Esophagus squamous epithelium (tissue), 5 donors: ENCODE data around the gene LIMCH1. TPM values are rescaled to one million over a fixed set of nuclear protein-coding genes. Genes with fewer than 3 reads are reported as not detected.

Experiments
- DNase-seq: peaks from one replicate; lab custom pipeline; 2025; lab: John Stamatoyannopoulos, UW
- H3K27ac ChIP-seq, 4 donors: fragments of 200-600 bp; sonication (generic); one replicate each; pipeline ENCODE4 v1.5.1; 2016 to 2019; ENCODE audit warnings: mild to moderate bottlenecking in 1 of 4
- H3K27me3 ChIP-seq, 4 donors: fragments of 200-600 bp; sonication (generic); 1 replicate in 3 of 4; 2 replicates in 1 of 4; pipeline versions ENCODE4 v1.5.1 to v1.6.0; 2017 to 2021; ENCODE audit warnings: antibody characterized with exemption in 1 of 4
- H3K36me3 ChIP-seq, 3 donors: fragments of 200-600 bp; sonication (generic); one replicate each; pipeline ENCODE4 v1.5.1; 2016 to 2019
- H3K4me1 ChIP-seq, 3 donors: fragments of 200-600 bp; sonication (generic); one replicate each; pipeline ENCODE4 v1.5.1; 2017 to 2019
- H3K4me3 ChIP-seq, 4 donors: fragments of 200-600 bp; sonication (generic); 1 replicate in 3 of 4; 2 replicates in 1 of 4; pipeline ENCODE4 v1.5.1; 2016 to 2019; ENCODE audit warnings: mild to moderate bottlenecking in 2 of 4, moderate library complexity in 1 of 4
- H3K9me3 ChIP-seq, 3 donors: fragments of 200-600 bp; sonication (generic); one replicate each; pipeline ENCODE4 v1.5.1; 2016 to 2019
- CTCF ChIP-seq, 6 experiments: fragments of 450-650 bp in 4 of 6; fragments of 200-600 bp in 2 of 6; sonication (generic) in 2 of 6; IDR thresholded peaks; one replicate each; pipeline ENCODE4 v1.5.1; 2016 to 2019; ENCODE audit warnings: antibody characterized with exemption in 6 of 6, mild to moderate bottlenecking in 4 of 6, moderate library complexity in 4 of 6
- POLR2A ChIP-seq, 4 donors: fragments of 450-650 bp; IDR thresholded peaks; one replicate each; pipeline ENCODE4 v1.6.1; 2017; ENCODE audit warnings: antibody characterized with exemption in 4 of 4, mild to moderate bottlenecking in 4 of 4, moderate library complexity in 3 of 4
- WGBS, 2 donors: methylation state at CpG; one replicate each; pipeline ENCODE4 v1.1.5; 2018; 5-methylcytosine and 5-hydroxymethylcytosine counted together
- intact Hi-C: fragments of 100-400 bp; cut with DNase I; formaldehyde crosslinking; loops from one replicate; pipeline ENCODE4 v1.15.0; 2022
- total RNA-seq, 4 donors: library from RNA; depleted of rRNA; stranded (reverse); fragments of >200 nt; gene quantifications; one replicate each; pipeline ENCODE4 v1.1.0, GENCODE V29; 2016
- donor health status: DM: yes; HTN: yes; CAD: no.

The LIMCH1 gene
- total RNA-seq, 4 donors from 2014 or later, result 9.8 to 19.1 (median 13.1) TPM

- no peak overlapping the region for H3K27ac ChIP-seq
- intact Hi-C loops, result no loop called here
- 11 to 14% methylated on average over 14 to 19 of the region's 21 CpGs for WGBS, 2 donors
- H3K4me1 ChIP-seq, result peaks cover 0 to 40% (median 4%) of the 10 kb centered on the region in 3 donors
- peaks cover 23 to 100% (median 50%) of the 10 kb centered on the region in 4 donors for H3K27me3 ChIP-seq
- peaks cover 0 to 5% (median 0%) of the 10 kb centered on the region in 3 donors for H3K9me3 ChIP-seq
- no peak for DNase-seq
- no peak for TF ChIP-seq CTCF (IDR thresholded peaks at IDR 0.05)
- no peak for TF ChIP-seq POLR2A (IDR thresholded peaks at IDR 0.05)
- no peak overlapping the region for H3K4me3 ChIP-seq
- no peaks in the 10 kb centered on the region for H3K36me3 ChIP-seq
Measured at GRCh38 chr4:41748074-41748570, 210.2 kb downstream of the LIMCH1 start.

- no peak for TF ChIP-seq CTCF (IDR thresholded peaks at IDR 0.05)
- no peak for TF ChIP-seq POLR2A (IDR thresholded peaks at IDR 0.05)
- Histone ChIP-seq H3K27ac (no peak within 1 kb of the TSS), H3K4me1 (peaks cover 0 to 40% (median 4%) of the 10 kb centered on the region in 3 donors), H3K27me3 (peaks cover 23 to 100% (median 51%) of the 10 kb centered on the region in 4 donors), H3K4me3 (no peak within 1 kb of the TSS), H3K36me3 (no peaks in the 10 kb centered on the region), H3K9me3 (peaks cover 0 to 5% (median 0%) of the 10 kb centered on the region in 3 donors)
- WGBS, 2 donors, result 14 to 17% methylated on average over 15 of the region's 15 CpGs
- no peak for DNase-seq
- intact Hi-C loops, result no loop called here
Measured at GRCh38 chr4:41748571-41749475, 210.9 kb downstream of the LIMCH1 start, which contains the start of gene PHOX2B. PHOX2B (minus strand) TSS chr4:41748725; CDS start chr4:41748610, 115 bp downstream.

- H3K4me1 ChIP-seq, result peaks cover 0 to 38% (median 4%) of the 10 kb centered on the region in 3 donors
- H3K9me3 ChIP-seq, result peaks cover 0 to 5% (median 0%) of the 10 kb centered on the region in 3 donors
- 13 to 19% methylated on average over 12 of the region's 12 CpGs for WGBS, 2 donors
- peaks cover 23 to 100% (median 51%) of the 10 kb centered on the region in 4 donors for H3K27me3 ChIP-seq
- no peaks in the 10 kb centered on the region for H3K36me3 ChIP-seq
- no peak overlapping the region for H3K27ac ChIP-seq
- intact Hi-C loops, result no loop called here
- DNase-seq, result no peak
- TF ChIP-seq CTCF (IDR thresholded peaks at IDR 0.05) (no peak), POLR2A (IDR thresholded peaks at IDR 0.05) (no peak)
- H3K4me3 ChIP-seq, result no peak overlapping the region
Measured at GRCh38 chr4:41749631-41750039, 211.7 kb downstream of the LIMCH1 start.

Other genes with a start within 250 kb of the LIMCH1 start
- gene PHOX2B, start 210.6 kb downstream of the LIMCH1 start, total RNA-seq, result not detected